HG02763 (cell line): ENCODE measurements around the gene SFXN3.

Experiments
- ATAC-seq: cut with Tn5 transposase; IDR thresholded peaks from one replicate; pipeline ENCODE4 v1.9.1; 2021; ENCODE audit warnings: mild to moderate bottlenecking, moderate library complexity; ENCODE audit not compliant: unreplicated experiment

Gene SFXN3

GRCh38 chr10:101054876-101055275 is 23.8 kb downstream of the SFXN3 start:
- no peak for ATAC-seq

GRCh38 chr10:101055411-101055810 is 24.4 kb downstream of the SFXN3 start:
- no peak for ATAC-seq

- no peak for ATAC-seq
Observed at GRCh38 chr10:101056365-101057151, 25.5 kb downstream of the SFXN3 start.

- ATAC-seq, result peak; percentile 41
Observed at GRCh38 chr10:101060036-101060950, 29.3 kb downstream of the SFXN3 start.

GRCh38 chr10:101060951-101061623 is 30.1 kb downstream of the SFXN3 start:
- peak; percentile 60 for ATAC-seq

- no peak for ATAC-seq
Observed at GRCh38 chr10:101061624-101062231, 30.7 kb downstream of the SFXN3 start, which contains the start of gene KAZALD1. KAZALD1 (plus strand) TSS chr10:101061989; CDS start chr10:101062593, 604 bp downstream.

- ATAC-seq, result no peak
Observed at GRCh38 chr10:101062232-101063049, 31.4 kb downstream of the SFXN3 start.

GRCh38 chr10:101063050-101063525 is 32.1 kb downstream of the SFXN3 start:
- no peak for ATAC-seq

- no peak for ATAC-seq
Observed at GRCh38 chr10:101063548-101064414, 32.7 kb downstream of the SFXN3 start.

GRCh38 chr10:101064415-101065030 is 33.5 kb downstream of the SFXN3 start:
- no peak for ATAC-seq

- no peak for ATAC-seq
Observed at GRCh38 chr10:101065481-101066145, 34.6 kb downstream of the SFXN3 start.

GRCh38 chr10:101066146-101066895 is 35.3 kb downstream of the SFXN3 start:
- ATAC-seq, result no peak

GRCh38 chr10:101066896-101067355 is 35.9 kb downstream of the SFXN3 start:
- ATAC-seq, result no peak

GRCh38 chr10:101067356-101068083 is 36.5 kb downstream of the SFXN3 start:
- ATAC-seq, result no peak

- ATAC-seq, result no peak
Observed at GRCh38 chr10:101069441-101069840, 38.4 kb downstream of the SFXN3 start.

- ATAC-seq, result no peak
Observed at GRCh38 chr10:101070098-101070497, 39.1 kb downstream of the SFXN3 start.
